ENCODE measurements around the gene GRIA3. TPM values are rescaled to one million over a fixed set of nuclear protein-coding genes. Genes with fewer than 3 reads are reported as not detected.
"Not testable (repeated sequence)": the region's sequence is repeated elsewhere in the genome, so short reads cannot be mapped to it uniquely, and the experiment has no call there.

The GRIA3 gene
- total RNA-seq, 1 donor from 2014 or later, result not detected

DNA sequence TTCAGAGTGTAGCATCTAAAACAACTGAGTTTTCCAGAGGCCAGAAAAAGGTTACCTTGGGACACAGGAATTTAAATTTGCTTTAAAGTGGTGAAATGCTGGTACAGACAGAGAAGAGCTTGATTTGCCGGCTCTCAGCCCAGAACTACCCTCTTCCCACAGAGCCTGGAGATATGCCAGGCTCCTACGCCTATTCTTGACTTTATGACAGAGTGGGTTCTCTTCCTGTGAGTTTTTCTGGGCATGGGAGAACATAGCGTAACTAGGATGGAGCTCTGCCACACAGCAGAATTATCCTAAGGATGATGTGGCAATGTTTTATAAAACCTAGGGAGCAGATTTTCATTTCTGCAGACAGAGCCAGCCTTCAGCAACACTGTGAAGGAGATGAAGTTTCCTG, 241.8 kb downstream of the GRIA3 start:
- ChIA-PET POLR2A (no interaction called here), CTCF (no interaction called here)
- ATAC-seq (ENCODE audit: low read depth), result no peak
- Mint-ChIP-seq H3K27ac (no peak overlapping the region), H3K4me3 (no peak overlapping the region), H3K36me3 (ENCODE audit: low read depth) (no peaks in the 10 kb centered on the region), H3K9me3 (no peaks in the 10 kb centered on the region), H3K27me3 (no peaks in the 10 kb centered on the region), H3K4me1 (no peaks in the 10 kb centered on the region)
- intact Hi-C loops (cut with micrococcal nuclease), result no loop called here
- TF ChIP-seq, protein P1, sequence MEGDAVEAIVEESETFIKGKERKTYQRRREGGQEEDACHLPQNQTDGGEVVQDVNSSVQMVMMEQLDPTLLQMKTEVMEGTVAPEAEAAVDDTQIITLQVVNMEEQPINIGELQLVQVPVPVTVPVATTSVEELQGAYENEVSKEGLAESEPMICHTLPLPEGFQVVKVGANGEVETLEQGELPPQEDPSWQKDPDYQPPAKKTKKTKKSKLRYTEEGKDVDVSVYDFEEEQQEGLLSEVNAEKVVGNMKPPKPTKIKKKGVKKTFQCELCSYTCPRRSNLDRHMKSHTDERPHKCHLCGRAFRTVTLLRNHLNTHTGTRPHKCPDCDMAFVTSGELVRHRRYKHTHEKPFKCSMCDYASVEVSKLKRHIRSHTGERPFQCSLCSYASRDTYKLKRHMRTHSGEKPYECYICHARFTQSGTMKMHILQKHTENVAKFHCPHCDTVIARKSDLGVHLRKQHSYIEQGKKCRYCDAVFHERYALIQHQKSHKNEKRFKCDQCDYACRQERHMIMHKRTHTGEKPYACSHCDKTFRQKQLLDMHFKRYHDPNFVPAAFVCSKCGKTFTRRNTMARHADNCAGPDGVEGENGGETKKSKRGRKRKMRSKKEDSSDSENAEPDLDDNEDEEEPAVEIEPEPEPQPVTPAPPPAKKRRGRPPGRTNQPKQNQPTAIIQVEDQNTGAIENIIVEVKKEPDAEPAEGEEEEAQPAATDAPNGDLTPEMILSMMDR (IDR thresholded peaks at IDR 0.05), result no peak
- no peak for DNase-seq

DNA sequence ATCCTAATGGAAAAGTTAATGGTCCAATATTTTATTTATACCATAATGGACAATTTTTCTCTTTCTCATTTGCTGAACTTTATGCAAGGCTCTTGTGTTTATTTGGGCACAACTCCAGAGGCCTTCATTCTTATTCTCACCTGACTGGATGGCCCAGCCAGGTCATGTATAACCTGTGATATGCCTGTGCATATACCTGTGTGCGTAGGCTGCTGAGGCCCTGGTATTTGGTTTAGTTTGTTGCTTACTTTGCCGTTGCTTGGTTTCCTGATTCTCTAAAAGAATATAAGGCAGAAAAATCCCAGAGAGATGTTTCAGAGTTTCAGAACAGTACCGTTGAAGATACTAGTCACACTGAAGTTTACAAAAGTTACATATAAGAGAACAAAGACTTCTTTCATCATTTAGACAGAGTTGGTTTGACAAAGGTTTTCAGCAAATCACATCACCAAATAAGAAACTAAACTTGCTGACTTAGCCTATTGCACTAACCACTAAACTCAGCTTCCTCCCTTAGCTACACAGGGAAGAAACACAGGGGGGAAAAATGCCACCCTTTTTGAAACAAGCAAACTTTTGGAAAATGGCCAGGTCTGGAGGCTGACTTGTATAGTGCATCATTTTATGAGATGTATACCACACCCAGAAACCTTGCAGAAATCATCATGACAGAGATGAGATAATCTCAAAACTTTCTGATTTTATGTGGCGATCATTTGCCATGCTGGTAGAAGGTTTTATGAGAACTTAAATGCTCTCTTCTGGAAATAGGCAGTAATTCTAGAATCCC, 248.5 kb downstream of the GRIA3 start:
- POLR2A ChIA-PET, result no interaction called here
- CTCF ChIA-PET, result no interaction called here
- Mint-ChIP-seq H3K27me3 (no peaks in the 10 kb centered on the region), H3K9me3 (no peaks in the 10 kb centered on the region), H3K4me3 (no peak overlapping the region), H3K27ac (no peak overlapping the region), H3K36me3 (ENCODE audit: low read depth) (no peaks in the 10 kb centered on the region), H3K4me1 (no peaks in the 10 kb centered on the region)
- TF ChIP-seq, protein P1 (IDR thresholded peaks at IDR 0.05), result no peak
- intact Hi-C loops (cut with micrococcal nuclease), result no loop called here
- DNase-seq, result no peak
- ATAC-seq (ENCODE audit: low read depth), result no peak

DNA sequence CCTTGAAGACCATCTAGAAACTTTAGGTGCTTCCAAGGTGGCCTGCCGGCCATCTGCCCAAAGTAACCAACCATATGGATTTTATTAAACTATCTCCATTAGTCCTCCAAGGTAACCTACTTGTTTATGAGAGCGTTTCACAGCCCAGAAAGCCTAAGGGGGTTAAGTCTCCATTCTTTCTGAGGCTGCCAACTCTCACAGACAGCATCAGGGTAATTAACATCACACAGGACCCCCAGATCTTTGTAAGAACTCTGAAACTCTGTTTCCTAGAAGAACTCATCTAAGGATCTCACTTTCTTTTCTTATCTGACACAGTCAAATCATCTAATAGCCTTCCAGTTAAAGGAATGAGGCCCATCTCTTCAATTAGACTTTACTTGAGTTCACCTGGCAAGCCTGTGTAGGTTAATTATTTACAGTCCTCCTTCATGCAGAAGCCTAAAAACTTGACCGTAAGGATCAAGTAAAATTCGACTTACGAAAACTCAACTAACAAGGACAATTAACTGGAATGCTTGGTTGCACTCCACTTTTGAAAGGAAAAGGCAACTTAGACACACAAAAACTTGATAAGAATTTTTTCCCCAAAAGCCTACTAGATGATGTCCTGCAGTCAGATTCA, 252.5 kb downstream of the GRIA3 start:
- TF ChIP-seq, protein P1 (IDR thresholded peaks at IDR 0.05), result no peak
- intact Hi-C loops (cut with micrococcal nuclease), result no loop called here
- Mint-ChIP-seq H3K27ac (no peak overlapping the region), H3K4me1 (no peaks in the 10 kb centered on the region), H3K36me3 (ENCODE audit: low read depth) (no peaks in the 10 kb centered on the region), H3K27me3 (no peaks in the 10 kb centered on the region), H3K9me3 (no peaks in the 10 kb centered on the region), H3K4me3 (no peak overlapping the region)
- DNase-seq, result no peak
- no peak for ATAC-seq (ENCODE audit: low read depth)
- ChIA-PET POLR2A (no interaction called here), CTCF (no interaction called here)

DNA sequence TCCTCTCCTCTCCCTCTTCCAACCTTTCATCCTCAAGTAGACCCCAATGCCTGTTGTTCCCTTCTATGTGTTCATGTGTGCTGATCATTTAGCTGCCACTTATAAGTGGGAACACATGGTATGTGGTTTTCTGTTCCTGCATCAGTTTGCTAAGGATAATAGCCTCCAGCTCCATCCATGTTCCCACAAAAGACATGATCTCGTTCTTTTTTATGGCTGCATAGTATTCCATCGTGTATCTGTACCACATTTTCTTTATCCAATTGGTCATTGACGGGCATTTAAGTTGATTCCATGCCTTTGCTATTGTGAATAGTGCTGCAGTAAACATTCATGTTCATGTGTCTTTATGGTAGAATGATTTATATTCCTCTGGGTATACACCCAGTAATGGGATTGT, 255.8 kb downstream of the GRIA3 start:
- ATAC-seq (ENCODE audit: low read depth), result not testable (repeated sequence)

DNA sequence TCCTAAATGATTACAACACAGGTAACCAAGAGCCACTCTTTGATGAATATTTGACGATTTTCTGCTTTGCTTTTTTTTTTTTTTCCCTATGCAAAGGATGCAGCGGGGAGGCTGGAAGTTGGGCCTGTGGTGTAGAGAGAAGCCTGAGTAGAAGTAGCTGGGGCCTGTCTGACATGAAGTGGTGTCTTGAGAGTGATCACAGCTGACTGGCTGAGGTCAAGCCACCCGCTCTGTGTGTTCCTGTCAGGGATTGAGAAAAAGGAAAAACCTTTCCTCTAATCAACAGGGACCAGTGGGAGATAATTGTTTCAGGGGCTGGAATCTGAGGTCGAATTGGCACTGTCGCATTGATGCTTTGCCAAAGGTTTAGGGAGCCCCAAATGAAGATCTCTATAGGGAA, 258.7 kb downstream of the GRIA3 start:
- intact Hi-C loops (cut with micrococcal nuclease), result no loop called here
- H3K4me3 Mint-ChIP-seq, result no peak overlapping the region
- no peak overlapping the region for H3K27ac Mint-ChIP-seq
- no peaks in the 10 kb centered on the region for H3K36me3 Mint-ChIP-seq (ENCODE audit: low read depth)
- ChIA-PET POLR2A (no interaction called here), CTCF (no interaction called here)
- DNase-seq (no peak), ATAC-seq (ENCODE audit: low read depth) (no peak)
- TF ChIP-seq, protein P1 (IDR thresholded peaks at IDR 0.05), result no peak
- H3K4me1 Mint-ChIP-seq, result no peaks in the 10 kb centered on the region
- no peaks in the 10 kb centered on the region for H3K9me3 Mint-ChIP-seq
- H3K27me3 Mint-ChIP-seq, result no peaks in the 10 kb centered on the region

More for the DNA sequence above, 255.8 kb downstream of the GRIA3 start:
- POLR2A ChIA-PET; H3K4me3 Mint-ChIP-seq; intact Hi-C loops (cut with micrococcal nuclease); CTCF ChIA-PET; H3K4me1 Mint-ChIP-seq; DNase-seq; H3K9me3 Mint-ChIP-seq; H3K27ac Mint-ChIP-seq; H3K36me3 Mint-ChIP-seq (ENCODE audit: low read depth); H3K27me3 Mint-ChIP-seq: not testable (repeated sequence)
